Measurements from ENCODE around the gene TMEM95. TPM values are rescaled to one million over a fixed set of nuclear protein-coding genes. Genes with fewer than 3 reads are reported as not detected.
A peak's percentile ranks its signal among the peaks of the same experiment; 100 is the strongest.
"Not testable (repeated sequence)": the region's sequence is repeated elsewhere in the genome, so short reads cannot be mapped to it uniquely, and the experiment has no call there.

TMEM95 gene
- total RNA-seq, 1 donor from 2014 or later = not detected

DNA sequence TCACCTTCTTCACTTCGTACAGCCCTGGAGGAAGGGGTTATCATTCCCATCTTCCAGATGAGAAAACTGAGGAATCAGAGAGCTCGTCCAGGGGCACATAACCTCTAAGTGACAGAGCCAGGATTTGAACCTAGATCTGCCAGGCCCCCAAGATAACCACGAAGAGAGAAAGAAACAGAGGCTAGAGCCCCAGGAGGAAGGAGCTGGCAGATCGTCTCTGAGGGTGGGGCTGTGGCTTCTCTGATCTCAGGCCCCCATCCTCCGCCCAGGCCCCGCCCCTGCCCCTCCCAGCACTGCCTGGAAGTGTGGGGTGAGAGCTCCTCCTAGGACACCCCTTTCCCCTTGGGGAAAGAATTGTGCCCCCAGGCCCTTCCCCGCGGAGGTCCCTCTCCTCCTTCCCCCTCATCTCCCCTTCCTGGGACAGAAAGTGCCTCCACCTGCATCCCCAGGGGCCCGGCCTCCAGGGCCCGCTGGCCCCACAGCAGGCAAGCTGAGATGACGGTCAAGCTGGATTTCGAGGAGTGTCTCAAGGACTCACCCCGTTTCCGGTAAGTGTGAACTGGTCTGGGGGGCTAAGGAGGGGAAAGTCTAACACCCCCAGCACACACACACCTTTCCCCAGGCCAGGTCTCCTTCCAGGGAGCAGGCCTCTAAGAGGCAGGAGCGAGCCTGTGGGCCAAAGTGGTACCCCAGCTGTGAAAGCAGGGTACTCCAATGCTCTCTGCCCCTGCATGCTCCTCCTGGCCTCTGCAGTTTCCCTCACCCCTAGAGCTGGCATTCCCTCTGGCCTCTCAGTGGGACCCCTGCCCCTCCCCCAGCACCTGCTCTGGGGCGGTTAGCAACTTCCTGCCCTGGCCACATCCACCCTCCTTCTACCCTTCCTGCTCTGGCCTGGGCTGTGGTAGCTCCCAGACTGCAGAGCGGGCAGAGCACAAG is 18.4 kb upstream of the TMEM95 start, which contains the start of gene ACAP1:
ACAP1 (plus strand) TSS at position 290 of the 936 bp plus-strand sequence; CDS start at position 496, 206 bp downstream.
- DNase-seq = peak; percentile 77
- Histone ChIP-seq H3K4me1 (no peaks in the 10 kb centered on the region), H3K9me3 (no peaks in the 10 kb centered on the region), H3K27ac (peak within 1 kb of the TSS; percentile 36), H3K4me3 (peak within 1 kb of the TSS; percentile 43), H3K27me3 (no peaks in the 10 kb centered on the region), H3K36me3 (no peaks in the 10 kb centered on the region)
- intact Hi-C loops (cut with DNase I) = no loop called here
- TF ChIP-seq, protein P1, sequence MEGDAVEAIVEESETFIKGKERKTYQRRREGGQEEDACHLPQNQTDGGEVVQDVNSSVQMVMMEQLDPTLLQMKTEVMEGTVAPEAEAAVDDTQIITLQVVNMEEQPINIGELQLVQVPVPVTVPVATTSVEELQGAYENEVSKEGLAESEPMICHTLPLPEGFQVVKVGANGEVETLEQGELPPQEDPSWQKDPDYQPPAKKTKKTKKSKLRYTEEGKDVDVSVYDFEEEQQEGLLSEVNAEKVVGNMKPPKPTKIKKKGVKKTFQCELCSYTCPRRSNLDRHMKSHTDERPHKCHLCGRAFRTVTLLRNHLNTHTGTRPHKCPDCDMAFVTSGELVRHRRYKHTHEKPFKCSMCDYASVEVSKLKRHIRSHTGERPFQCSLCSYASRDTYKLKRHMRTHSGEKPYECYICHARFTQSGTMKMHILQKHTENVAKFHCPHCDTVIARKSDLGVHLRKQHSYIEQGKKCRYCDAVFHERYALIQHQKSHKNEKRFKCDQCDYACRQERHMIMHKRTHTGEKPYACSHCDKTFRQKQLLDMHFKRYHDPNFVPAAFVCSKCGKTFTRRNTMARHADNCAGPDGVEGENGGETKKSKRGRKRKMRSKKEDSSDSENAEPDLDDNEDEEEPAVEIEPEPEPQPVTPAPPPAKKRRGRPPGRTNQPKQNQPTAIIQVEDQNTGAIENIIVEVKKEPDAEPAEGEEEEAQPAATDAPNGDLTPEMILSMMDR (IDR thresholded peaks at IDR 0.05) = no peak
- peak; percentile 78 for ATAC-seq

DNA sequence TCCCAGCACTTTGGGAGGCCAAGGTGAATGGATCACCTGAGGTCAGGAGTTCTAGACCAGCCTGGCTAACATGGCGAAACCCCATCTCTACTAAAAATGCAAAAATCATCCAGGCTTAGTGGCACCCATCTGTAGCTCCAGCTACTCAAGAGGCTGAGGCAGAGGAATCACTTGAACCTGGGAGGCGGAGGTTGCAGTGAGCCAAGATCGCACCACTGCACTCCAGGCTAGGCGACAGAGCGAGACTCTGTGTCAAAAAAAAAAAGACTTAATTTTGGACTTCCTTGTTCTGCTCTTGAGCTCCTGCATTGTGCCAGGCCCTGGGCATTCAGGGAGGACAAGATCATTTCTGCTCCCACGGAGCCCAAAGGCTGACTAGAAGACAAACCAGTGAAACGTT is 17.4 kb upstream of the TMEM95 start:
- H3K4me3 ChIP-seq = peak overlapping the region; percentile 43
- H3K4me1 ChIP-seq; intact Hi-C loops (cut with DNase I); H3K27ac ChIP-seq; H3K9me3 ChIP-seq; ATAC-seq; H3K36me3 ChIP-seq; H3K27me3 ChIP-seq; DNase-seq: not testable (repeated sequence)

DNA sequence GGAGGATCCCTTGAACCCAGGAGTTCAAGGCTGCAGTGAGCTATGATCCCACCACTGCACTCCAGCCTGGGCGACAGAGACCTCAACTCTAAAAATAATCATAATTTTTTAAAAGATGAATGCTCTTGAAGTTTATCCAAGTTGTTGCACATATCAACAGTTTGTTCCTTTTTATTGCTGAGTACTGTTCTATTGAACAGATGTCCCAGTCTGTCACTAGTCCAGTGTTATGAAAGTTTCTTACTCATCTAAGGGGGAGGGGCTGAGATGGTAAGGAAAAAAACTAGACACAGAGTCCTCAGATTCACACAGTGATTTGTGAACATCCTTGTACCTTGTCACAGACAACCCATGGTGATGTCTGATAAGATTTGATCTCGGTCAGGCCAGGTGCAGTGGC is 14.8 kb upstream of the TMEM95 start:
- no peaks in the 10 kb centered on the region for H3K9me3 ChIP-seq
- no peak overlapping the region for H3K27ac ChIP-seq
- ATAC-seq (no peak), DNase-seq (no peak)
- no peaks in the 10 kb centered on the region for H3K27me3 ChIP-seq
- H3K4me3 ChIP-seq = no peak overlapping the region
- H3K4me1 ChIP-seq = no peaks in the 10 kb centered on the region
- H3K36me3 ChIP-seq = no peaks in the 10 kb centered on the region
- TF ChIP-seq, protein P1 (IDR thresholded peaks at IDR 0.05) = no peak
- intact Hi-C loops (cut with DNase I) = no loop called here

DNA sequence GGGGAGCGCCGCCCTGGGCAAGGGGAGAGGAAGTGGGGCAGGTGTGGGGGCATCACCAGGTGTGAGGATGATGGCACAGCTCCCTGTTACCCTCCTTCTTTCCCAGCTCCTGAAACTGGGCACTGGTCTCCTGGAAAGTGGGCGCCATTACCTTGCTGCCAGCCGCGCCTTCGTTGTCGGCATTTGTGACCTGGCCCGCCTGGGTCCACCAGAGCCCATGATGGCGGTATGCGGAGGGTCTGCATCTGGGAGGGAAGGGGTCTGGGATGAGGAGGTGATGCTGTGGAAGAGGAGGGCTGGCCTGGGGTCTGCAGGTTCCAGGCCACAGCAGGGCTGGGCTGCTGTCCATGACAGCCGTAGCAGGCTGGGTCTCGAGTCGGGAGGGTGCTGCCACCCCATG is 13.1 kb upstream of the TMEM95 start:
- Histone ChIP-seq H3K36me3 (no peaks in the 10 kb centered on the region), H3K4me1 (no peaks in the 10 kb centered on the region), H3K27me3 (no peaks in the 10 kb centered on the region), H3K9me3 (no peaks in the 10 kb centered on the region), H3K27ac (no peak overlapping the region), H3K4me3 (no peak overlapping the region)
- ATAC-seq (no peak), DNase-seq (no peak)
- intact Hi-C loops (cut with DNase I) = no loop called here
- TF ChIP-seq, protein P1 (IDR thresholded peaks at IDR 0.05) = no peak

DNA sequence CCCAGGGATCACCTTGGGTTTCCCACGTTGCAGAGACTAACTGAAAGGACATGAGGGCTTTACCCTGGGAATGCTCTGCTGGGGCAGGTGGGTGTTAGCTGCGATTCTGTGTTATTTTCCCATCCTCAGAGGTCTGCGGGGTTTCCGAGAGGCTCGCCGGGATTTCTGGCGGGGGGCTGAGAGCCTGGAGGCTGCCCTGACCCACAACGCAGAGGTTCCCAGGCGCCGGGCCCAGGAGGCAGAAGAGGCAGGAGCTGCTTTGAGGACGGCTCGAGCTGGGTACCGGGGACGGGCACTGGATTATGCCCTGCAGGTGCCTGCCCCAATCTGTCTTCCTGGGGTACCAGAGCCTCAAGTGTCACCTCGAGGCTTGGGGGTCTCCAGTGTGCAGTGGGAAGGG is 11.7 kb upstream of the TMEM95 start:
- TF ChIP-seq, protein P1 (IDR thresholded peaks at IDR 0.05) = no peak
- H3K27ac ChIP-seq = no peak overlapping the region
- intact Hi-C loops (cut with DNase I) = no loop called here
- DNase-seq (no peak), ATAC-seq (no peak)
- H3K4me1 ChIP-seq = no peaks in the 10 kb centered on the region
- H3K9me3 ChIP-seq = no peaks in the 10 kb centered on the region
- H3K4me3 ChIP-seq = no peak overlapping the region
- no peaks in the 10 kb centered on the region for H3K36me3 ChIP-seq
- H3K27me3 ChIP-seq = no peaks in the 10 kb centered on the region

All from upper lobe of right lung (tissue), 1 donor.